Retinal pigment epithelial cell (primary cell): ENCODE data around the gene KIR2DL1.
"Not testable (repeated sequence)": the region's sequence is repeated elsewhere in the genome, so short reads cannot be mapped to it uniquely, and the experiment has no call there.

Experiments used
- DNase-seq: peaks from one replicate; pipeline ENCODE4 v3.0.0-alpha.2; 2010; ENCODE audit warnings: low read depth
- H3K4me3 ChIP-seq: 2 replicates; pipeline ENCODE4 v1.5.1; 2011; ENCODE audit warnings: mild to moderate bottlenecking, low read length, control low read depth, moderate library complexity
- CTCF ChIP-seq: conservative IDR thresholded peaks from 2 replicates; pipeline ENCODE4 v1.5.1; 2011; ENCODE audit warnings: low read depth, low read length, control low read depth, inconsistent platforms

The KIR2DL1 gene

GRCh38 chr19:54772666-54773065 is 3.1 kb downstream of the KIR2DL1 start:
- H3K4me3 ChIP-seq, DNase-seq: not testable (repeated sequence)

- H3K4me3 ChIP-seq, DNase-seq: not testable (repeated sequence)
These were observed 5.7 kb downstream of the KIR2DL1 start for GRCh38 chr19:54775095-54775815.

- not testable (repeated sequence) for DNase-seq, H3K4me3 ChIP-seq
These were observed 6.2 kb downstream of the KIR2DL1 start for GRCh38 chr19:54775830-54776229.

- not testable (repeated sequence) for DNase-seq, H3K4me3 ChIP-seq
These were observed 8.3 kb downstream of the KIR2DL1 start for GRCh38 chr19:54777851-54778250.

- not testable (repeated sequence) for DNase-seq, H3K4me3 ChIP-seq
These were observed 9.3 kb downstream of the KIR2DL1 start for GRCh38 chr19:54778896-54779295.

GRCh38 chr19:54782916-54783315 is 13.3 kb downstream of the KIR2DL1 start:
- not testable (repeated sequence) for DNase-seq, H3K4me3 ChIP-seq

- not testable (repeated sequence) for DNase-seq
These were observed 16.6 kb downstream of the KIR2DL1 start for GRCh38 chr19:54786091-54786723.

GRCh38 chr19:54788154-54788553 is 18.6 kb downstream of the KIR2DL1 start:
- DNase-seq, H3K4me3 ChIP-seq: not testable (repeated sequence)

More at GRCh38 chr19:54786091-54786723, 16.6 kb downstream of the KIR2DL1 start:
- H3K4me3 ChIP-seq = not testable (repeated sequence)

- H3K4me3 ChIP-seq = no peak overlapping the region
- DNase-seq = no peak
- TF ChIP-seq CTCF = no peak
These were observed 21.1 kb downstream of the KIR2DL1 start for GRCh38 chr19:54790711-54791110.

GRCh38 chr19:54791476-54791875 is 21.9 kb downstream of the KIR2DL1 start:
- no peak overlapping the region for H3K4me3 ChIP-seq
- no peak for DNase-seq

GRCh38 chr19:54792814-54793213 is 23.2 kb downstream of the KIR2DL1 start:
- no peak for TF ChIP-seq CTCF
- no peak overlapping the region for H3K4me3 ChIP-seq
- DNase-seq = no peak

More at GRCh38 chr19:54791476-54791875, 21.9 kb downstream of the KIR2DL1 start:
- TF ChIP-seq CTCF = no peak
